Neural progenitor cell (in vitro differentiated cells): ENCODE data around the gene MCRS1.

ENCODE experiments used
- CTCF ChIP-seq: fragments of 200-600 bp; sonication (generic); IDR thresholded peaks from 2 replicates; pipeline ENCODE4 v1.5.1; 2017; ENCODE audit warnings: antibody characterized with exemption, mild to moderate bottlenecking
- EZH2 ChIP-seq: fragments of 200-600 bp; sonication (generic); IDR thresholded peaks from 2 replicates; pipeline ENCODE4 v1.6.1; 2017; ENCODE audit warnings: antibody characterized with exemption, mild to moderate bottlenecking, moderate library complexity
- EZH2phosphoT487 ChIP-seq: fragments of 200-600 bp; sonication (generic); IDR thresholded peaks from 2 replicates; pipeline ENCODE4 v1.6.1; 2017; ENCODE audit warnings: antibody characterized with exemption

- no peak for TF ChIP-seq EZH2phosphoT487
- TF ChIP-seq CTCF, result no peak
- TF ChIP-seq EZH2, result no peak
These were observed 2.3 kb downstream of the MCRS1 start for GRCh38 chr12:49565406-49566265.
